ENCODE results near the gene LDLRAD4.

Gene LDLRAD4

GRCh38 chr18:13520306-13520705 lies 301.7 kb downstream of the LDLRAD4 start:
- no peak for DNase-seq (ENCODE audit: low read depth in 1 of 2, low spot score in 1 of 2)
- Histone ChIP-seq H3K27ac (replicated peaks) (no peak overlapping the region), H3K4me3 (replicated peaks; ENCODE audit: insufficient read depth, low read length) (no peak overlapping the region), H3K27me3 (ENCODE audit: insufficient read depth, poor library complexity, severe bottlenecking) (no peaks in the 10 kb centered on the region)
- TF ChIP-seq GABPA (IDR thresholded peaks at IDR 0.05; ENCODE audit: low read depth) (no peak), REST (IDR thresholded peaks at IDR 0.05; ENCODE audit: insufficient replicate concordance, low read depth) (no peak), CTCF (IDR thresholded peaks at IDR 0.05; ENCODE audit: insufficient read depth, low read length) (no peak), POLR2AphosphoS5 (IDR thresholded peaks at IDR 0.05; ENCODE audit: low read depth) (no peak), SPI1 (IDR thresholded peaks at IDR 0.05; ENCODE audit: borderline replicate concordance, low read depth) (no peak)

GRCh38 chr18:13520741-13521140 lies 302.2 kb downstream of the LDLRAD4 start:
- H3K4me3 ChIP-seq (replicated peaks; ENCODE audit: insufficient read depth, low read length) = no peak overlapping the region
- no peaks in the 10 kb centered on the region for H3K27me3 ChIP-seq (ENCODE audit: insufficient read depth, poor library complexity, severe bottlenecking)
- TF ChIP-seq GABPA (IDR thresholded peaks at IDR 0.05; ENCODE audit: low read depth) (no peak), POLR2AphosphoS5 (IDR thresholded peaks at IDR 0.05; ENCODE audit: low read depth) (no peak), SPI1 (IDR thresholded peaks at IDR 0.05; ENCODE audit: borderline replicate concordance, low read depth) (no peak), CTCF (IDR thresholded peaks at IDR 0.05; ENCODE audit: insufficient read depth, low read length) (no peak), REST (IDR thresholded peaks at IDR 0.05; ENCODE audit: insufficient replicate concordance, low read depth) (no peak)
- no peak overlapping the region for H3K27ac ChIP-seq (replicated peaks)
- no peak for DNase-seq (ENCODE audit: low read depth in 1 of 2, low spot score in 1 of 2)

- TF ChIP-seq SPI1 (IDR thresholded peaks at IDR 0.05; ENCODE audit: borderline replicate concordance, low read depth) (no peak), REST (IDR thresholded peaks at IDR 0.05; ENCODE audit: insufficient replicate concordance, low read depth) (no peak), GABPA (IDR thresholded peaks at IDR 0.05; ENCODE audit: low read depth) (no peak), CTCF (IDR thresholded peaks at IDR 0.05; ENCODE audit: insufficient read depth, low read length) (no peak), POLR2AphosphoS5 (IDR thresholded peaks at IDR 0.05; ENCODE audit: low read depth) (no peak)
- DNase-seq (ENCODE audit: low read depth in 1 of 2, low spot score in 1 of 2) = no peak
- no peak overlapping the region for H3K27ac ChIP-seq (replicated peaks)
- no peak overlapping the region for H3K4me3 ChIP-seq (replicated peaks; ENCODE audit: insufficient read depth, low read length)
- no peaks in the 10 kb centered on the region for H3K27me3 ChIP-seq (ENCODE audit: insufficient read depth, poor library complexity, severe bottlenecking)
These were observed 302.9 kb downstream of the LDLRAD4 start for GRCh38 chr18:13521418-13521817.

Data from HL-60 (cell line).